Bronchial epithelial cell (primary cell): ENCODE data around the gene ZNF442. TPM values are rescaled to one million over a fixed set of nuclear protein-coding genes. Genes with fewer than 3 reads are reported as not detected.
"Not testable (repeated sequence)": the region's sequence is repeated elsewhere in the genome, so short reads cannot be mapped to it uniquely, and the experiment has no call there.

ENCODE experiments used
- DNase-seq: peaks from one replicate; pipeline ENCODE4 v3.0.0-alpha.2; 2010; ENCODE audit warnings: low read depth
- FAIRE-seq: peaks from 2 replicates; lab custom pipeline; 2011; peaks lifted over from hg19 to GRCh38; lab: Jason Lieb, UNC
- H3K27me3 ChIP-seq: 2 replicates; pipeline ENCODE4 v1.5.1; 2011; ENCODE audit warnings: low read length; ENCODE audit not compliant: control insufficient read depth, insufficient read depth
- H3K36me3 ChIP-seq: 2 replicates; pipeline ENCODE4 v1.5.1; 2011; ENCODE audit warnings: low read length; ENCODE audit not compliant: control insufficient read depth, insufficient read depth
- H3K4me3 ChIP-seq: 2 replicates; pipeline ENCODE4 v1.5.1; 2011; ENCODE audit warnings: mild to moderate bottlenecking, low read depth, low read length, control low read depth
- CTCF ChIP-seq: IDR thresholded peaks from 2 replicates; pipeline ENCODE4 v1.5.1; 2011; ENCODE audit warnings: mild to moderate bottlenecking, moderate library complexity, low read length, control low read depth, inconsistent platforms; ENCODE audit not compliant: insufficient read depth, severe bottlenecking
- total RNA-seq: library from RNA; depleted of rRNA; stranded (reverse); fragments of >200 nt; gene quantifications from 2 replicates; pipeline ENCODE4 v1.2.1, GENCODE V29; 2014

ZNF442 gene
- 3.9 and 6.3 TPM in 2 replicates for total RNA-seq

GRCh38 chr19:12365236-12366162 lies at the start of gene ZNF442:
TSS of gene ZNF442 (minus strand) at chr19:12365683. CDS start at chr19:12363631, 2,052 bp downstream.
- peak; percentile 67 for TF ChIP-seq CTCF
- FAIRE-seq, result no peak
- peak within 1 kb of the TSS; percentile 80 for H3K4me3 ChIP-seq
- no peaks in the 10 kb centered on the region for H3K27me3 ChIP-seq
- peak; percentile 92 for DNase-seq
- H3K36me3 ChIP-seq, result no peaks in the 10 kb centered on the region

- TF ChIP-seq CTCF, result no peak
- Histone ChIP-seq H3K4me3 (no peak overlapping the region), H3K27me3 (no peaks in the 10 kb centered on the region), H3K36me3 (no peaks in the 10 kb centered on the region)
- DNase-seq (no peak), FAIRE-seq (no peak)
These were observed 46.4 kb upstream of the ZNF442 start for GRCh38 chr19:12411893-12412292.

GRCh38 chr19:12400633-12401502 lies 35.4 kb upstream of the ZNF442 start, which contains the start of gene ZNF799:
TSS of gene ZNF799 (minus strand) at chr19:12401271. CDS start at chr19:12401070, 201 bp downstream.
- TF ChIP-seq CTCF, result peak; percentile 6
- FAIRE-seq (no peak), DNase-seq (peak; percentile 95)
- Histone ChIP-seq H3K4me3 (peak within 1 kb of the TSS; percentile 72), H3K27me3 (no peaks in the 10 kb centered on the region), H3K36me3 (no peaks in the 10 kb centered on the region)

- H3K36me3 ChIP-seq, H3K27me3 ChIP-seq, FAIRE-seq: not testable (repeated sequence)
- peak; percentile 23 for DNase-seq
- peak overlapping the region; percentile 72 for H3K4me3 ChIP-seq
These were observed 34.6 kb upstream of the ZNF442 start for GRCh38 chr19:12399901-12400632.

- H3K4me3 ChIP-seq, FAIRE-seq, DNase-seq, H3K36me3 ChIP-seq, H3K27me3 ChIP-seq: not testable (repeated sequence)
These were observed 25.7 kb upstream of the ZNF442 start for GRCh38 chr19:12391148-12391547.

- H3K27me3 ChIP-seq, DNase-seq, H3K36me3 ChIP-seq, FAIRE-seq, H3K4me3 ChIP-seq: not testable (repeated sequence)
These were observed 20.9 kb upstream of the ZNF442 start for GRCh38 chr19:12386365-12386764.
